MM.1S (cell line): ENCODE data around the gene CMTM5.

Experiments used
- DNase-seq: peaks from one replicate; pipeline ENCODE4 v3.0.0-alpha.2; 2015
- H2AFZ ChIP-seq: fragments of 300-600 bp; sonication (generic); 2 replicates; pipeline ENCODE4 v1.6.0; 2016; ENCODE audit warnings: antibody characterized with exemption, low read length
- H3F3A ChIP-seq: fragments of 300-600 bp; sonication (generic); 2 replicates; pipeline ENCODE4 v1.6.1; 2016; ENCODE audit warnings: mild to moderate bottlenecking, antibody characterized with exemption, low read length, moderate library complexity, mixed read lengths; ENCODE audit not compliant: insufficient read depth
- H3K27ac ChIP-seq: fragments of 300-600 bp; sonication (generic); 2 replicates; pipeline ENCODE4 v1.5.1; 2016; ENCODE audit warnings: mild to moderate bottlenecking, low read length
- H3K27me3 ChIP-seq: fragments of 300-600 bp; sonication (generic); replicated peaks from 2 replicates; pipeline ENCODE4 v1.6.0; 2016; ENCODE audit warnings: low read length; ENCODE audit not compliant: insufficient read depth
- H3K36me3 ChIP-seq: fragments of 300-600 bp; sonication (generic); replicated peaks from 2 replicates; pipeline ENCODE4 v1.6.1; 2016; ENCODE audit warnings: mild to moderate bottlenecking, low read length, mixed read lengths; ENCODE audit not compliant: insufficient read depth
- H3K4me1 ChIP-seq: fragments of 300-600 bp; sonication (generic); 2 replicates; pipeline ENCODE4 v1.6.1; 2016; ENCODE audit warnings: low read length, mixed read lengths
- H3K4me2 ChIP-seq: fragments of 300-600 bp; sonication (generic); 2 replicates; pipeline ENCODE4 v1.6.0; 2016; ENCODE audit warnings: low read depth, low read length
- H3K4me3 ChIP-seq: fragments of 300-600 bp; sonication (generic); 2 replicates; pipeline ENCODE4 v1.5.1; 2016; ENCODE audit warnings: low read length, mixed read lengths
- H3K79me2 ChIP-seq: fragments of 300-600 bp; sonication (generic); 2 replicates; pipeline ENCODE4 v1.6.1; 2016; ENCODE audit warnings: mixed run types, low read length, mixed read lengths
- H3K9ac ChIP-seq: fragments of 300-600 bp; sonication (generic); 2 replicates; pipeline ENCODE4 v1.6.1; 2016; ENCODE audit warnings: low read length, mixed read lengths
- H3K9me2 ChIP-seq: fragments of 300-600 bp; sonication (generic); replicated peaks from 2 replicates; pipeline ENCODE4 v1.6.1; 2016; ENCODE audit warnings: mild to moderate bottlenecking, low read length, mixed read lengths; ENCODE audit not compliant: insufficient read depth
- H3K9me3 ChIP-seq: fragments of 300-600 bp; sonication (generic); replicated peaks from 2 replicates; pipeline ENCODE4 v1.6.1; 2016; ENCODE audit warnings: mild to moderate bottlenecking, low read length, mixed read lengths; ENCODE audit not compliant: insufficient read depth
- H4K20me1 ChIP-seq: fragments of 300-600 bp; sonication (generic); 2 replicates; pipeline ENCODE4 v1.6.1; 2016; ENCODE audit warnings: mild to moderate bottlenecking, low read length, moderate library complexity, mixed read lengths; ENCODE audit not compliant: insufficient read depth
- EZH2 ChIP-seq: fragments of 300-600 bp; sonication (generic); optimal IDR thresholded peaks from 2 replicates; pipeline ENCODE3; 2017; ENCODE audit warnings: low read depth, mild to moderate bottlenecking, antibody characterized with exemption, low read length, mixed read lengths
- EZH2phosphoT487 ChIP-seq: fragments of 300-600 bp; sonication (generic); IDR thresholded peaks from 2 replicates; pipeline ENCODE4 v1.6.1; 2018; ENCODE audit warnings: antibody characterized with exemption, low read length
- TF ChIP-seq, protein P1 (sequence below): fragments of 300-600 bp; sonication (generic); IDR thresholded peaks from 2 replicates; pipeline ENCODE4 v1.5.1; 2016; ENCODE audit warnings: antibody characterized with exemption, low read length, mixed read lengths

CMTM5 gene

GRCh38 chr14:23349156-23349845, 27.5 kb upstream of the CMTM5 start:
- no peak for DNase-seq
- Histone ChIP-seq H3K4me2 (no peak overlapping the region), H4K20me1 (no peaks in the 10 kb centered on the region), H3K4me1 (no peaks in the 10 kb centered on the region), H3K9me2 (no peaks in the 10 kb centered on the region), H3K9ac (no peak overlapping the region), H3K79me2 (no peaks in the 10 kb centered on the region), H3K36me3 (no peaks in the 10 kb centered on the region), H3K9me3 (no peaks in the 10 kb centered on the region), H3K27me3 (peaks cover 5% of the 10 kb centered on the region), H3K27ac (no peak overlapping the region), H2AFZ (no peak overlapping the region), H3K4me3 (no peak overlapping the region), H3F3A (no peaks in the 10 kb centered on the region)
- TF ChIP-seq, protein P1, sequence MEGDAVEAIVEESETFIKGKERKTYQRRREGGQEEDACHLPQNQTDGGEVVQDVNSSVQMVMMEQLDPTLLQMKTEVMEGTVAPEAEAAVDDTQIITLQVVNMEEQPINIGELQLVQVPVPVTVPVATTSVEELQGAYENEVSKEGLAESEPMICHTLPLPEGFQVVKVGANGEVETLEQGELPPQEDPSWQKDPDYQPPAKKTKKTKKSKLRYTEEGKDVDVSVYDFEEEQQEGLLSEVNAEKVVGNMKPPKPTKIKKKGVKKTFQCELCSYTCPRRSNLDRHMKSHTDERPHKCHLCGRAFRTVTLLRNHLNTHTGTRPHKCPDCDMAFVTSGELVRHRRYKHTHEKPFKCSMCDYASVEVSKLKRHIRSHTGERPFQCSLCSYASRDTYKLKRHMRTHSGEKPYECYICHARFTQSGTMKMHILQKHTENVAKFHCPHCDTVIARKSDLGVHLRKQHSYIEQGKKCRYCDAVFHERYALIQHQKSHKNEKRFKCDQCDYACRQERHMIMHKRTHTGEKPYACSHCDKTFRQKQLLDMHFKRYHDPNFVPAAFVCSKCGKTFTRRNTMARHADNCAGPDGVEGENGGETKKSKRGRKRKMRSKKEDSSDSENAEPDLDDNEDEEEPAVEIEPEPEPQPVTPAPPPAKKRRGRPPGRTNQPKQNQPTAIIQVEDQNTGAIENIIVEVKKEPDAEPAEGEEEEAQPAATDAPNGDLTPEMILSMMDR: no peak
- TF ChIP-seq EZH2phosphoT487 (no peak), EZH2 (no peak)

- Histone ChIP-seq H3K36me3 (no peaks in the 10 kb centered on the region), H3K9me3 (no peaks in the 10 kb centered on the region), H4K20me1 (no peaks in the 10 kb centered on the region), H3K4me2 (no peak overlapping the region), H3K79me2 (no peaks in the 10 kb centered on the region), H3K27ac (no peak overlapping the region), H3K27me3 (peaks cover 5% of the 10 kb centered on the region), H3K4me3 (no peak overlapping the region), H3F3A (no peaks in the 10 kb centered on the region), H3K4me1 (no peaks in the 10 kb centered on the region), H3K9ac (no peak overlapping the region), H2AFZ (no peak overlapping the region), H3K9me2 (no peaks in the 10 kb centered on the region)
- TF ChIP-seq EZH2phosphoT487 (no peak), EZH2 (no peak)
- TF ChIP-seq, protein P1: no peak
- DNase-seq: no peak
Measured at GRCh38 chr14:23351681-23352505, 25.0 kb upstream of the CMTM5 start.

GRCh38 chr14:23352506-23353432, 24.1 kb upstream of the CMTM5 start, which contains the start of gene SLC22A17:
Gene SLC22A17, minus strand, starts transcription at chr14:23352887.
- H3K27ac ChIP-seq: no peak within 1 kb of the TSS
- no peak within 1 kb of the TSS for H2AFZ ChIP-seq
- no peaks in the 10 kb centered on the region for H3K9me3 ChIP-seq
- H3K4me3 ChIP-seq: no peak within 1 kb of the TSS
- H3K4me2 ChIP-seq: no peak within 1 kb of the TSS
- no peak for TF ChIP-seq EZH2
- no peak for TF ChIP-seq EZH2phosphoT487
- TF ChIP-seq, protein P1: no peak
- H3K79me2 ChIP-seq: no peaks in the 10 kb centered on the region
- no peak within 1 kb of the TSS for H3K9ac ChIP-seq
- H3K4me1 ChIP-seq: no peaks in the 10 kb centered on the region
- DNase-seq: no peak
- H3K36me3 ChIP-seq: no peaks in the 10 kb centered on the region
- H3K27me3 ChIP-seq: peaks cover 5% of the 10 kb centered on the region
- H4K20me1 ChIP-seq: no peaks in the 10 kb centered on the region
- no peaks in the 10 kb centered on the region for H3F3A ChIP-seq
- no peaks in the 10 kb centered on the region for H3K9me2 ChIP-seq
